ENCODE measurements around the gene THBS2. TPM values are rescaled to one million over a fixed set of nuclear protein-coding genes. Genes with fewer than 3 reads are reported as not detected.

Gene THBS2
- total and polyA plus RNA-seq, 2 of the 4 experiments (the other 2 are of a cell fraction): 97.3 to 113 TPM

GRCh38 chr6:169289257-169289618 is 35.6 kb upstream of the THBS2 start:
- no peaks in the 10 kb centered on the region for H4K20me1 ChIP-seq (ENCODE audit: insufficient read depth, low read length)
- H2BK15ac ChIP-seq (ENCODE audit: low read depth, low read length): no peak overlapping the region
- dilution Hi-C loops (cut with HindIII; ENCODE audit: low sequenced_read_pairs, unreplicated experiment): no loop called here
- no peak overlapping the region for H3K9ac ChIP-seq (ENCODE audit: low read depth, low read length)
- H4K8ac ChIP-seq (ENCODE audit: low read depth in 2 of 2, low read length in 2 of 2): no peak overlapping the region
- no peak overlapping the region for H2AK9ac ChIP-seq (replicated peaks; ENCODE audit: low read depth, low read length, poor library complexity)
- peaks cover 11% of the 10 kb centered on the region for H3K4me1 ChIP-seq (ENCODE audit: control insufficient read depth, insufficient read depth, low read length)
- 0 out of 2 replicates have a peak overlapping the region, but pooled peaks have one; percentile 10 for H3K18ac ChIP-seq (ENCODE audit: low read depth, low read length)
- no peaks in the 10 kb centered on the region for H3K27me3 ChIP-seq (ENCODE audit: control insufficient read depth, insufficient read depth, low read length)
- no peak overlapping the region for H4K91ac ChIP-seq (ENCODE audit: insufficient read depth, low read depth, low read length)
- no peaks in the 10 kb centered on the region for H3K36me3 ChIP-seq (ENCODE audit: control insufficient read depth, insufficient read depth, low read length)
- no peak overlapping the region for H2BK5ac ChIP-seq (ENCODE audit: low read depth, low read length, poor library complexity, severe bottlenecking)
- no peak overlapping the region for H2BK120ac ChIP-seq (ENCODE audit: low read depth, low read length)
- H3K79me1 ChIP-seq (ENCODE audit: low read depth in 1 of 2, low read length in 2 of 2): no peaks in the 10 kb centered on the region
- no peak overlapping the region for H2BK20ac ChIP-seq (ENCODE audit: low read depth, low read length)
- no peaks in the 10 kb centered on the region for H3K9me3 ChIP-seq (ENCODE audit: control insufficient read depth, insufficient read depth, low read length)
- BruUV-seq (replicated peaks): no TSS peak
- H3K9me1 ChIP-seq (ENCODE audit: insufficient read depth, low read length): no peaks in the 10 kb centered on the region; the same call in none of the 2 replicates
- no peak overlapping the region for H4K5ac ChIP-seq (ENCODE audit: low read depth, low read length)
- no CpG with 5 or more reads among the region's 5 CpGs for WGBS, 2 experiments (ENCODE audit: extremely low coverage in 2 of 2, insufficient read length in 1 of 2)
- DNase-seq (no peak), ATAC-seq (ENCODE audit: low read depth) (no peak)
- no peak overlapping the region for H3K56ac ChIP-seq (ENCODE audit: extremely low read depth, insufficient read depth, low read length)
- H3K14ac ChIP-seq (replicated peaks; ENCODE audit: low read depth, low read length): no peak overlapping the region
- no peak overlapping the region for H3K23ac ChIP-seq (ENCODE audit: low read depth, low read length)
- no peak overlapping the region for H3K4ac ChIP-seq (ENCODE audit: low read depth, low read length)
- no peak overlapping the region for H2AK5ac ChIP-seq (ENCODE audit: low read depth, low read length)
- intact Hi-C loops (cut with micrococcal nuclease): no loop called here
- in situ Hi-C loops (cut with MboI; ENCODE audit: low sequenced_read_pairs): no loop called here
- CTCF ChIA-PET: no interaction called here
- POLR2A ChIA-PET (ENCODE audit: unreplicated experiment): no interaction called here
- H3K27ac ChIP-seq (ENCODE audit: insufficient read depth, low read length): no peak overlapping the region
- H3K4me2 ChIP-seq (ENCODE audit: low read depth, low read length): no peak overlapping the region
- no peak overlapping the region for H3K4me3 ChIP-seq (ENCODE audit: insufficient read depth, low read depth, low read length)
- TF ChIP-seq SMC3 (IDR thresholded peaks at IDR 0.05; ENCODE audit: low read depth, low read length) (no peak), CHD1 (IDR thresholded peaks at IDR 0.05; ENCODE audit: low read depth, low read length) (no peak), RAD21 (IDR thresholded peaks at IDR 0.05; ENCODE audit: low read length) (no peak), RFX5 (IDR thresholded peaks at IDR 0.05; ENCODE audit: low read depth, low read length) (no peak), MAFK (IDR thresholded peaks at IDR 0.05; ENCODE audit: low read depth, low read length) (no peak), BHLHE40 (IDR thresholded peaks at IDR 0.05; ENCODE audit: low read depth, low read length) (no peak), FOS (IDR thresholded peaks at IDR 0.05; ENCODE audit: low read depth, low read length) (no peak), USF2 (IDR thresholded peaks at IDR 0.05; ENCODE audit: low read depth, low read length) (no peak), RCOR1 (IDR thresholded peaks at IDR 0.05; ENCODE audit: insufficient replicate concordance, low read length) (no peak), MXI1 (IDR thresholded peaks at IDR 0.05; ENCODE audit: borderline replicate concordance, low read depth, low read length) (no peak), MAZ (IDR thresholded peaks at IDR 0.05; ENCODE audit: borderline replicate concordance, low read depth, low read length) (no peak), NFE2L2 (IDR thresholded peaks at IDR 0.05; ENCODE audit: low read depth, low read length) (no peak), CTCF (conservative IDR thresholded peaks at IDR 0.05; ENCODE audit: low read depth, low read length) (no peak), CEBPB (IDR thresholded peaks at IDR 0.05; ENCODE audit: low read depth, low read length) (no peak), ELK1 (IDR thresholded peaks at IDR 0.05; ENCODE audit: borderline replicate concordance, low read depth, low read length) (no peak)
- no peak overlapping the region for H2AFZ ChIP-seq (replicated peaks; ENCODE audit: low read length, poor library complexity)
